DMS114 treated with DMSO at 0.1 percent for 48 hours (cell line): Measurements from ENCODE around the gene MORC2.

Experiments used
- DNase-seq: peaks from one replicate; lab custom pipeline; 2025; ENCODE audit not compliant: unreplicated experiment; lab: John Stamatoyannopoulos, UW

MORC2 gene

DNA sequence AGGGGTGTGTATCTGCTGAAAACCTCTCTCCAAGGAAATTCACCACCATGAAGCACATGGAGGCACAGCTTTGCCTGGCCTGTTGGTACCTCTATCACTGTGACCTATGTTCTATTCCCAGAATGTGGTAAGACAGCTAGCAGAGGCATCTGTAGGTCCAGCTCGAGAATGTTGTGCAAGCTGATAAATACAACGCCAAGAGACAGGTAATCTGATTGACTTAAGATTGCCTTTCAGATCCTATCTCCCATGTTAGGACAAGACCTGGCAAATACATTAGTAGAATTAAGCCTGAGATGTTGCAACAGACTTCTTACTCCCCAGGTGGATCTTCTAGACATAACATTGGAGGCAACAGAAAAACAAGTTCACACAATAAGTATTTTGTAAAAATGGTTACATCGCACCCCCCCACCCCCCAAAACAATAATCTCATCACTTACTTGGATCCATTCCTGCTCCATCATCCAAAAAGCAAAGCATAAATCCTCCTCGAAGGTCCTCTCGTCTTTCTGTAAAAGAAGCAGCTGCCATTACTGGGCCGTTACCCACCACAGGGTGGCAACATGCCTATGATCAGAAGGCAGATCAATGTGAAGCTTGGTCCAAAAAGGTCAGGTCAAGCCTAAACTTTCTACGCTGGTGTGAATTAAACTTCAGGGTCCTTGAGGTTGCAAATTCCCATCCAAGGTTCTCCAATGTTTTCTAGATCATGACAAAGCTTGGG, 18.5 kb downstream of the MORC2 start:
- DNase-seq, result no peak

DNA sequence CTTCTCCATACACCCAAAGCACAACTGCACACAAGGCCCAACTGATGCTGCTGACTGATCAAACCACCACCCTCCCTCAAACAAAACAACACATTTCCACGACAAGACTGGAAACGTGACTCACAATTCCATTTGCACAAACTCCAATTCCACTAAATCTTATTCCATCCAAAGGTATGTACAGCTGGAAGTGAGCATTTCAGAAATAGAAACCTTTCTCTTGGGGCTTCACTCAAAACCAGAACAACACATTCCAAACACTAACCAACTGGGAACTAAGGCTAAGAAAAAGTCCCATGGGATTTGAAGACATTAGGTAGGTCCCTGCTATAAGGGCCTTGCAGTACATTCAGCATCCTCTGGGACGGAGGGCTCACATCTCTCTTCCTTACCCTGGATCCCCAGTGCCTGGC, 19.6 kb downstream of the MORC2 start:
- no peak for DNase-seq

DNA sequence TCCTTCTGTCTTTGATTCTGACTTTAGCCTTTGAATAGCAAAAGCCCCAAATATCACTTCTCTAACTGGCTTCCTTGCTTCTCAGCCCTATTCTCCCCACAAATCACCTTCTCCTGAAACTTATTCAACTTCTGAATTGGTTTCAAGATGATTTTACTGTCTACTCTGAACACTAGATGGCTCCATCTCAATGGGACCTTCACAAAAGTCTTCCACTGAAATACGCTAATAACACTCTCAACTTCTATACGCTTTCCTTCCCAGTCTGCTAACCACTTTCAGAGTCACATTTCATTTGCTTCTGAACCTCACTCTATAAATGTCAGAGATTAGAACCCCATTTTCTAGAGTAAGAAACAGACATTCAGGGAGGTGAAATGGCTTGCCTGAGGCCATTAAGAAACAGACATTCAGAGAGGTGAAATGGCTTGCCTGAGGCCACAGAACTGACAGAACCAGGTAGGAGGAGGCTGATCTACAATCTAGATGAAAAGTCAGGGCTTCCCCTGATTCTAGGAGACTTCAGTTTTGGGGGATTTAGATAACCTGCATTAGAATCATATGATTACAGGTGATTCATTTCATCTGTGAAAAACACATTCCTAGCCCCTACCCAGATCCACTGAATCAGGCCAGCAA, 20.6 kb downstream of the MORC2 start:
- peak; percentile 44 for DNase-seq

DNA sequence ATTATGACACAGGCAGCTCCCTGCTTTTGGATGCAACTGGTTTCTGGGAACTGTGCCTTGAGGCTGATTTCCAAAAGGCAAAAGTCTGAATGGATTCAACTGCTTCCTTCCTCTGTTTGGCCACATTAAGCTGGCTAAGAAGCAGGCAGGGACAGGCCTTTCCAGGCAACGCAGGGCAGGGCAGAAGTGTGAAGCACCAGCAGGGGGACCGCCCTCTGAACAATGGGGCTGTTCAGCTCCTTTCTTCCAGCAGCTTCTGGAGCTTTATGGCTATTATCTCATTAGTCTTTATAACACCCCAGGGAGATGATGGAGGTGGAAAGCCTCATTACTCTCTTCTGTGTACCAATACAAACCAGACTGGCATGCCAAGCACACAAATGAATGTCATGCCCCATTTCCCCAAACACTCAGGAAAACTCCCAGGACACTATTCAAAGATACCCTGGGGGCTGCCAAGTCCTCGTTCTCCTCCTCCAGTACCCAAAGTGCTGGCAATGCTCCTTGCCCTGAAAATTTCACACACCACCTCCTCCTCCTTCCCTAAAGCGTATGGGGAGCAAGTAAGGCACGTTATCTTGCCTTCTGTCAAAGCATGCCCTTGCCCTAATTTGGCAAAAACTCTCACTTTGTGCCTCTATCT, 21.3 kb downstream of the MORC2 start:
- DNase-seq, result no peak

DNA sequence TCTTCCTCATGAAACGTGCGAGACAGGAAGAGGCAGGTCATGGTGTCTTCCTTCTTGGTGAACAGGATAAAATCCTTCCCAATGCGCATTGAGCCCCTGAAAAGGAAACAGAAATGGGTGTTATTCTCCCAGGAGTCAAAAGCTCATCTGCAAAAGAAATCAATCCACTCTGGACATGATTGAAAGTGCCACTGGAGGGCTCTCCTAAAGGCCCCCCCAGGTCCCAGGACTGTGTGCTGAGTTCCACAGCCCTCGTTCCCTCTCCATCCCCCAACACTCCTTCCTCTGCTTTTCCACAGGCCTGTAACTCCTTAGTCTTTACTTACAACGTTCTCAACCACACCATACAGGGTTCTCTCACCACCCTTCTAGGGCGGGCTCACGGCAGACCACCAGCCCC, 22.2 kb downstream of the MORC2 start:
- DNase-seq, result no peak

DNA sequence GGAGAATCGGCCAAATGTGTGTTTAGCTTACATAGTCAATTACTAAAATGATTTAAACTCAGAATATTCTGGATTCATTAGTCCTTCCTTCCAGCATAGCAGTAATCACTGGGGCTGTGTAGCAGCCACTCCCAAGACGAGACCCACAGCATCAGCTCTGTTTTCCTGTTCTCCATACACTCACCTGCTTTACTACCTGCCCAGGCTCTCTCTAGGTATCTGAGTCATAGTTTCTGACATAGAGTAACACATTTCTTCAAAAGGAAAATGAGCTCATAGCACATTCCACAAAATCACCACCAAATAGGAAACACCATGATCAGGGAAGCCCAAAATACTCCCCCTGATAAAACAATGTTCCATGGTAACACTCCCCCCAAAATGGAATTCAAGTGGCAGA, 22.9 kb downstream of the MORC2 start:
- DNase-seq, result no peak

DNA sequence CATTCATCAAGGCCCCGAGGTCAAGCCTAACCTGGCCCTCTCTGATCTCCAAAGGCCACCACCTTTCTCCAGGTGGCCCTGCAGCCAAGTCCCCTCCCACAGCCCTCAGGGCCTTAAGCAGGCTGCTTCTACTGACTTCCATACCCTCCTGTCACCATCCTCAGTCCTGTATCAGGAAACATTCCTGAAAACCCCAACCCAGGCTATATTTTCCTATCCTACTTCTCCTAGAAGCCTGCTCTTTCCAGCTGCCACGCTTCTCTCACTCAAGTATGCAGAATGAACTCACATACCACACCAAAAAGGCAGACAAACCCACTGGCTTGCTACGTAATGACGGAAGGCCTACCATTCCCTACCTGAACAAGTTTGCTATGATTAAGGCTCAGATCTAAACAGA, 23.6 kb downstream of the MORC2 start:
- no peak for DNase-seq

DNA sequence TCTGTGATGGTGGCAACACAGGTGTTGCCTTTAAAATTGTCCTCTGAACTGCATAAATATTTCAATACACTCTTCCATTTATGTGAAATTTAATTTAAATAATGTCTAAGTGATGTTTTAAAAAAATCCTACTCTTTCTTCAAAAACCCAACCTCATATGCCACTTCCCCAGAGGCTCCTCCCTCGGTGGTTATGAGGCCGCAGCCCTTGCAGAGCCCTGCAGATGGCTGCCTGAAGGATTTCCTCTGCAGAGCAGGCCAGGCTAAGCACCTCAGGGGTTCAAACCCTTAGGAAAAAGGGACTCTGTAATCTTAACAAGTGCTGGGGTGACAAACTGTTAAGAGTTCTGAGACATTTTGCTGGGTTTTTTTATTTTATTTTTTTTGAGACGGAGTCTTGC, 25.2 kb downstream of the MORC2 start:
- no peak for DNase-seq

DNA sequence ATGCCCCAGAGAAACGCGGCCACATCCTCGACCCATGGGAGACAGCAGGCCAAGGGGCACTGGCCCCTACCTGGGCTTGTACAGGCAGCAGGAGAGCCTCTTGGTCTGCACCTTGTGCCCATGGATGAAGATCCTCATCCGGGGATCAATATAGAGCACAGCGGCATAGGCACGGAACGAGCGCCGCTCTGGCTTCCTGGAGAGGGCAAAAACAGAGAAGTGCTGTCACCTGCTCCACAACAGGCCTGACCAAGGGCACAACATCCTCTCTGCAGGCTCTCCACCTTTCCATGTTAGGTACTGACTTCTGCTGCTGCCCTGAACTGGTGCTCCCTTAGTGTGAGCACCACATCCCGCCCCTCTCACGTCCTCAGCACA, 27.2 kb downstream of the MORC2 start:
- no peak for DNase-seq

DNA sequence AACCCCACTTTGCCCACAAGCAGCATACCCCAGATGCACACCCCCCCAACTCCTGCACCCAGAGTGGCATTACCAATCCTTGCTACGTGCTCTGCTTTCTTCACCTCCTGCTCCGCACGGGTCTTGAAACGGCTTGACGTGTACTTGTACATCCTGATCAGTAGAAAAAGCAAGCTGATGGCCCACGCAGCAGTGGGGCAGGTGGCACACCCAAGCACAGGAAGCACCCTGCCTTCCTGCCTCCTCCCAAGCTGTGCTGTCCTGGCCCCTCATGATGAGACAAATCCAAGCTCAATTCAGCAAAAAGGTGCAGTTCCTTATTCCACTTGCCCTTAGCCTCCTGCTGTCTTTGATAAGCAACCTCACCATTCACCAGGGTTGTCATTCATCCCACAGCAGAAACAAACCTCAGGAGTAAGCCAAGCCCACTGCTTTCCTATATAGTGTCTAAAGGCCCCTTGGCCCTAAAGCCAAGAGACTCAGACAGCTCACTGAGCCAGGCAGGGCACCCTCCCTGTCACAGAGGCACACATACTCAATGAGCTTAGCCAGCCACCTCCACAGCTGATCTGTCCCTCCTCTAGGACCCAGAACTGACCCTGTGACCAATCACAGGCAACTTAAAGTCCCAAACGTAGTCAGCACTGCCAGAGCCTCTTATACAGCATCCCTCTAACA, 27.8 kb downstream of the MORC2 start:
- DNase-seq, result no peak

DNA sequence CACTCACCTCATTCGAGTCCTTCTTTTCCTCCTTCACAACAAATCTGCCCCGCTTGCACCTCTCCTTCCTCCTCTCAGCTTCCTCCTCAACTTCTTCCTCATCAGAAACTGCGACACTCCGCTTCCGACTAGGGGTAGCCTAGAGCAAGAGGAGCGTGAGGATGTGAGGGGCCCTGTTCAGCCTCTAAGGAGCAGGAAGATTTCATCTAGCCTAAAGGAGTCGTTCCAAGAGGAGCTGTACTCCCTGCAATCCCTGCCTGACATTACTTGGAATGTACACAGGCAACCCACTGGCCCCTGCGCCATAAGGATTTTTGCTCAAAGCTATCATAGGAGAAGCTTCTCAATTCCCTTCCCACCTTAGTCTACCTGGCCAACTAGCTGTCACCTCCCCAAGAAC, 34.5 kb downstream of the MORC2 start:
- DNase-seq, result no peak

DNA sequence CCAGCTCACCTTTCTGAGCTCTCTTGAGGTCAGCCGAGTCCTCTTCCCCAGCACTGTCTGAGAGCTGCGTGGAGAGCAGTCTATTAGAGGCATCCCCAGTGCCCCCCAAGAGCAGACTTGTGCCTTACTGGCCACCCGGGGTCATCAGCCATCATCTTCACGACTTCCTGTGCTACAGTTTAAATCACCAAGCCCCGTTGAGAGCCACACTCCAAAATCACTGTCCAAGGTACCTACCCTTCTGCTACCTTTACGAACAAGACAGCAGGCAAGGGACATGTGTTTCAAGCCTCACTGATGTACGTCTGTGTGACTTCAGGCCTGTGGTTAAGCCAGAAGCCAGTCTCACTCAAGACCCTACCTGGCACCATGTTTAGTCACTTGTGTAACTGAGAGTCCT, 35.1 kb downstream of the MORC2 start:
- no peak for DNase-seq

DNA sequence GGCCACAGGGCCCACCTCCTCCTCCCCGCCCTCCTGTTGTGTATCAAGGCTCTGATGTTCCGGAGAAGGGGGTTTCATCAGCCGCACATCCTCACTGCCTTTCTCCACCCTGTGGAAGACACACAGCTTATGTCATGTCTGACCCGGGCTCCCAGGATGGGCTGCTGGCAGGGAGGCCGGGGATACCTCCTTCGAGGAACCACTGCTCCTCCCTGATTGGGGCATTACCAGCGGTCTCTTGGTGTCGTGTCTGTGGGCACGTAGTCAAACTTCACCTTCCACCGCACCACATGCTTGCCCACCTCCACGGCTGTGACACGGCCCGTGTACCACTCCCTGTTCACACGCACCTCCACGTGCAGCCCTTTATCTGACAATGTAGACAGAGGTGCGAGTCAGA, 35.9 kb downstream of the MORC2 start:
- DNase-seq, result no peak

DNA sequence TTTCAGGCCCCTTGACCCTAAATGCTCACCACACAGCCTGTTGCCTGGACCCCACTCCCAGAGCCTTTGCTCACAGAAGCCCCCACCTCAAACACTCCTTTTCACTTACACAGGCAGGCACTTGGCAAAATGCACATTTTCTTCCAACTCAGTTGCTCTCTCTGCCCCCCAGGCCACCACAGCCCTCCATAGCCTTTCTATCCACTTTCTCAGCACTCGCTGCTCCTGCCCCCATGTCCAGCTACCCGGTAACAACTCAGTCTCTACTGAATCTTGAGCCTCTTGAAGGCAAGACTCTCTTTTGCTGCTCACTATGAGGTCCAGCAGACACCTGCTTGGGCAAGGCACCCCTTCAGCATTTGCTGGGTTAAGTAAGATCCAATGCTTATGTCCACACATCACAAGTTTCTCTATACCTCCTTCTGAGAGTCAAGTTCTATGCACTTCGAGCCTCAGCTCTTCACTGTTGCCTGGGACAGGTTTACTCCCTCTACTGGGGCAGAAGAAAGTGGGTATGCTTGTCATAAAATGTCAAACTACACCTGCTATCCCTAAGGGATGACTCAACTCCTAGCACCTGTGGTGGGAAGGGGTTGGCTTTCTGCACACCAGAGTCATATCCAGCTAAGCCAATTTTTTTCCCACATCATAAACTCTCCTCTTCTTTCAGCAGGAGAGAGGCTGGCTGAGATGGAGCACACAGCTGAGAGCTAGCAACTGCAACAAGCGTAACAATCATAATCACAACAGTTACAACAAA, 36.9 kb downstream of the MORC2 start:
- no peak for DNase-seq

DNA sequence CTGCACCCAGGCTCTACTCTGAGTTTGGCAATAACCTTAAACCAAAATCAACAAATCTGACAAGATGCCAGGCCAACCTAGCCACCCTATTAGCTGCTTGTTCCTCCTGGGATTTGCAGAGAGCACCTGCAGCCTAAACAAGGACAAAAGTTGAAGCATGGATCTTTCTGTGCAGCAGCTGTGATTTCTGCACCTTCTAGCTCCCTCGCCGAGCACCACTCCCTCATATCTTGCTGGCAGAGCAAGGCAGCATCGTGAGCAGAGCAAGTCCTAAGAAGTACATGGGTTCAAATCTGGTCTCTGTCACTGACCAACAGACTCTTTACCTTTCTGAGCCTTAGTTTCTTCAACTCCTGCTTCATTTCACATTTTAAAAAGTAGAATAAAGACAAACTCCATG, 38.3 kb downstream of the MORC2 start:
- DNase-seq, result no peak

DNA sequence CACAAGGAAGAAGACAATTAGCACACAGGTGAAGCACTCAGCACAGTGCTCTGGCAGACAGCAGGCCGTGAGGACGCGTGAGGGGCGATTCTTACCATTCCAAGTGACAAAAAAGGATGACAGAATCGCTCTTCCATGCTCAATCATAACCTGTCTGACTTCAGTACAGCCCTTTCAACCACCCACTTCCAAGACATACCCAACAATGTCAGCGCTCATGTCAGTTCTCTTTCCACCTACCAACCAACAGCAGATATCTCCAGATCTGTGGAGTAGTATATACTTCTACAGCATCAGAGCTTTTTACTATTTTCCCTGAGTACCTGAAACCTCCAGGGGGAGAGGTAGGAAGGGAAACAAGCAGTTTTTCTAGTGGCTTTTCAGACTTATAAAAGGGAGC, 40.2 kb downstream of the MORC2 start:
- no peak for DNase-seq

DNA sequence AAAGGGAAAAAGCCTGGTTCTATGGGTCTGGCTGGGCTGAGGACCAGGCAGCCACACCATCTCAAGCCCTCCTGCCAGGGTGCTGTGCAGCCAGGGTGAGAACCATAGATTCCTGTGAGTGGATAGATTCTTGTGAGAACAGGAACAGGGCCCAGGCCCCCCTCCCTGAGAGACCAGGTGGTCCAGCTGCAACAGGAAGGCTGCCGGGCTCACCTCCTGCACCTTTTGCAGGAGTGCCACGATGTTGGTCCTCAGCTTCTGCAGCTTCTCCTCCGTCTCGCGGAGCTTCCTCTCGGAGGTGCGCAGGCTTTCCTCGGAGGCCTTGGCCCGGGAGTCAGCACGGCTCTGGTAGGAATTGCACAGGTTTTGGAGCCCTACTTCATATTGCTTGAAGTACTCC, 40.8 kb downstream of the MORC2 start:
- no peak for DNase-seq

DNA sequence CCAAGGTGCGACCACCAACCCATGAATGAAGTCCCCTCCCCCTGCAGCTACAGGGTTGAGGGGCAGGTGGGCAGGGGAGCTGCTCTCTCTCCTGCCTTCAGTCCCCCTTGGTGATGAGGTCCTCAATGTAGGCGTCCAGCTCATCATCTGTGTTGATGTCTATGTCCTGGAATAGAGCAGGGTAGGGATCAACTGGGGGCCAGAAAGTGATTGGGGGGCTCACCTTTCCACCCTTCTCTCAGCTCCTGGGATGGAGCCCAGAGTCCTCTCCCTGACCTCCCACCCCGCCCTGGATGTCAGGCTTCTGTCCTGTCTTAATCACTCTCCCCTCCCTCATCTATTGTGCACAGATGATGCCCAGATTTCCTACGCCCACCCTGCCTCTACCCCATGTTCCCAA, 41.9 kb downstream of the MORC2 start:
- no peak for DNase-seq

DNA sequence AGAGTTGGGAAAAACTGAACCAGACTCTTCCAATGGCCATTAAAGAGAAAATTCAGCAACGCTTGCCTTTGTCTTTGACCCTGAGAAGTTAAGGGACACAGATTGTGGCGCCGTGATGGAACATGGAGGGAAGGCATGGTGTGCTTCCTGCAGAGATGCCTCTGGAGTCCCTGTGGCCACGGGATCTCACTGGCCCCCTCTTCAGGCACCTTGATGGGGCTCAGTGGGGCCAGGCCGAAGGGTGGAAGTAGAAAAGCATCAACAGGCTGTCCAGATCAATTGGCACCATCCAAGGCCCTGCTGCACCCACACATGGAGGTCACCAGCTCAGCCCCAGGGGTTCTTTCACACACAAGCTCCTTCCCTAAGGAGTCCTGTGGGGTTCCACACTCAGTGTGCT, 42.9 kb downstream of the MORC2 start:
- no peak for DNase-seq

DNA sequence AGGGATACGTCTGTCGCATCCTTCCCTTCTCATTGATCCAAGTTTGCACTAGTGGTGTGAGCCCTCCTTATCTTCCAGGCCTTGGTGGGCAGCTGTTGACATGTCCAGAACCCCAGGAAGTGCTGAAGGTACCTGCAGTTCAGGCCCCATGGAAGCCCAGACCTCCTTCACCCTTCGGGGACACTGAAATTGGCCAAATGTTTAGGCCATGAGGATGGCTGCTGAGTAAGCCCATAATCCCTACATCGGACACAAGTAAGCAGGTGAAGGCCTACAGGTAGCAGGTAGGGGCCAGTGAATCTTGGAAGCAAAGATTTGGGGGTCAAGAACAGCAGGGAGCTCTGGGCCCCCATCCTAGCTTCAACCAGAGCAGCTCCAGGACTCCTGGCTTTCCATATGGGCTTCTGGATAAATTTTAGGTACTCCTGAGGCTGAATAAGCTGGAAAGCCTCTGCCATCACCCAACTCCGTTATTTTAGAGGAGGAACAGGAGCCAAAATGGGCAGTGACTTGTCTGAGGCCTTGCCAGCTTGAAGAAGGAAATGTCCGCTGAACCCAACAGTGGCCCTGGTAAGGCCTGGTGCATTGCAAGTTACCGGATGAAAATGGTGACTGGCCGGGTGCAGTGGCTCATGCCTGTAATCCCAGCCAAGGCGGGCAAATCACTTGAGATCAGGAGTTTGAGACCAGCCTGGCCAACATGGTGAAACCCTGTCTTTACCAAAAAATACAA, 45.2 kb downstream of the MORC2 start:
- DNase-seq, result no peak

DNA sequence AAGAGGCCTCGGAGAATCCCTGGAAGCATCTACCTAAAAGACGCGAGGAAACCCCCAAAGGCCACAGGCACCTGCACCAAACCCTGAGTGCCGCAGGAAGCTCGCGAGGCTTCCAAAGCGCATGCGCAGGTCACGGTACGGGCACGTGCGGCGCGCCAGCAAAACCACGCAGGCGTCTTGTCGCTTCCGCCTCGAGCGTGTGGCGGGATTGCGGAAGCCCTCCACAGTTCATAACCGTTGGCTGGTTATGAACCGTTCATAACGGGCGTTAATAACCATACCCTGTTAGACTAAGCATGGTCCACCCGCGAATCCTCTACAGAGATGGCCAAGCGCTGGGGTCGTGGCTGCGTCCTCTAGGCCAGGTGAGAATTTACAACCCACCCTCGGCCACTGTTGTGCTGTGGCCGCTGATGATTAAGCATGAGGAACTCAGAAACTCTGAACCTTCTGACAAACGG, 46.4 kb downstream of the MORC2 start:
- DNase-seq, result peak; percentile 39
